Stimulated activated CD8-positive, alpha-beta memory T cell treated with anti-CD3 and anti-CD28 coated beads, Interleukin-2, amount 100 ng/mL, for 48 hours (primary cell): Measurements from ENCODE around the gene SOHLH2.

ENCODE experiments used
- DNase-seq, 2 donors: peaks; one replicate each; pipeline ENCODE4 v3.0.0-alpha.2; 2020; ENCODE audit warnings: low read depth in 2 of 2

SOHLH2 gene

DNA sequence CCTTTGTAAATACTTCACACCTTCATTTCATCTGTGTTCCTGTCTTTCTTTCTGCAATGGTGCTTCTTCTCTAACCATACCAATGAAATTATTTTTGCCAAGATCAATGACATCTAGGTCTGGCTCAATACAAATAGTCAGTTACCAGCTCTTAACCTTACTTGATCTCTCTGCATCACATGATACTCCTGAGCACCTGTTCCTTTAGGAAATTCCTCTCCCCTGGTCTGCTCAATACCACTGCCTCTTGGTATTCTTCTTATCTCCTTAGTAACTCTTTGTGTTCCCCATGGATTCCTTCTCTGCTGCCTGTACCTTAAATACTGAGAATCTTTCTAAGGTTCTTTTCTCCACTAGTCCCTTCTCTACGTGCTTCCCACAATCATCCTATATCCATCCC is 25.9 kb downstream of the SOHLH2 start:
- DNase-seq: no peak

DNA sequence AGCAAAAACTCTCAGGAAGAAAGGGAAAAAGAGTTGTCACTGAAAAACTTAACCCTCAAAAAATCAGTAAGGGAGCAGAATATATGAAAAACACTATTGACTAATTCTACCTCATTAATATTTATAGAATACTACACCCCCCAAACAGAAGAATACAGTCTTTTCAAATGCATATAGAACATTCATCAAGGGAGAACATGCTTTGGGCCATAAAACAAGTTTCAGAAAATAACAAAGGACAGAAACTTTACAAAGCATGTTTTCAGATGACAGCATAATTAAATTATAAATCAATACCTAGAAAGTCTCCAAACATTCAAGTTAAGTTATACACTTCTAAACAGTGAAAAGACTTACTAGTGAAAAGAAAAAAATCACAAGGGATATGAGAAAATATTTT is 30.5 kb downstream of the SOHLH2 start:
- no peak for DNase-seq

DNA sequence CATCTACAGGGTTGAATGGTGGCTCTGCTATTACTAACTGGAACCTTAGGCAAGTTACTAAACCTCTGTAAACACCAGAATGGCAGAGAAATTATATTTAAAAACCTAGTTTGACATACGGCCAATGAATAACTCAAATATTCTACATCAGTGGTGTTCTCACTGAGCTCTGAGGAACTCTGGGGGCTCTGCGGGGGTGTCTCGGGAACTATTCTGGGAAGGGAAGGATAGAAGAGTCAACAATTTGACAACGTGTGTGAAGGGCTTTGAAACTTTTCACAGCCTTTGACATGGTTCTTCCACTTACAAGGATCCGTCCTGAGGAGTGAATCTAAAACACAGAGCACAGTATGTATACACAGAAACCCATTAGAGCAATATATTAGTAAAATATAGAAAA is 38.7 kb downstream of the SOHLH2 start:
- no peak for DNase-seq

DNA sequence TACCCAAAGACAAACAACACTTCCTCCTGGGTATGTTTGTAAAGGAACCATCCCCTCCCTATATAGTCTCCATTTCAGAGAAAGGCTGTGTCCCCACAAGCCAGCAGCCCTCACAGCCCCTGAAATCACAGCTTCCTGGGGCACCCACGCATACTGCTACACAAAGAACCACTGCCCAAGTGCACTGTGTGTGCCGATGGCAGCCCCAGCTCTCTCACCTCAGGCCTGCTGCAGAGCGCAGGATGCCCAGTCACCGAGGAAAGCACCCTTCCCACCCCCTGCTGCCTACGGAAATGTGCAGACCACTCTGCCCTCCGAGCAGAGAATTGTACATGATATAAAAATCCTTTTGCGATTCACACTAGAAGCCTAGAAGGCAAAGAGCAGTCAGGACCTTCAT is 39.4 kb downstream of the SOHLH2 start:
- DNase-seq: no peak

DNA sequence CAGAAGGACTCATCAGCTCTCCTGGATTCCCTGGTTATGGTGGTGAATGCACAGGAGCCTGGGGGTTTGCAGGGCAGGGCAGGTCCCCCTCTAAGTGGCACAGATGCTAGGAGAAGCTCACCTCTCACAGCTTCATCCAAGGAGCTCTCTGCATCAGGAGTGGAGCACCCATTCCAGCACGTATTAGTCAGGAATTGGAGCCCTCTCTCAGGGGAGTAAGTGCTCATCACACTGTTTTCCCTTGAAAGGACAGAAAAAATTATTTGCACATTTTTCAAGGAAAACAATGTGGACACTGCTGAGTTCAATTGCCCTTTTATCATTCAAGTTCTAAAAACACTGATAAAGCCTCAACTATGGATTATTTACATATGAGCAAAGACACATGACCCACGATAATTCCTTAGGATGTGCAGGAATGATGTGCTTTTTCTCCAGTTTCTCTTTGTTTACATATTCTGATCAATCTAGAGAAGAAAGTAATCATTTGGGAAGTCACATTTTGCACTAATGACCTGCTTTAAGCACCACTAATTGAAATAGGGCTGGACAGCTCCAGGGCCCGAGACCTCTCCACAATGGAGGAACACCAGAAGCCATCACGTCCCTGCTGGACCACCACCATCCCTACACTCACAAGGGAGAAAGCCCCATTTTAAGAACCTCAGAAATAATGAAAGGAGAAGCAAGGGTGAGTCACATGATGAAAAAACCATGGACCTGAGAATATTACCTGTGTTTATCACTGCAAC is 40.6 kb downstream of the SOHLH2 start:
- no peak for DNase-seq

DNA sequence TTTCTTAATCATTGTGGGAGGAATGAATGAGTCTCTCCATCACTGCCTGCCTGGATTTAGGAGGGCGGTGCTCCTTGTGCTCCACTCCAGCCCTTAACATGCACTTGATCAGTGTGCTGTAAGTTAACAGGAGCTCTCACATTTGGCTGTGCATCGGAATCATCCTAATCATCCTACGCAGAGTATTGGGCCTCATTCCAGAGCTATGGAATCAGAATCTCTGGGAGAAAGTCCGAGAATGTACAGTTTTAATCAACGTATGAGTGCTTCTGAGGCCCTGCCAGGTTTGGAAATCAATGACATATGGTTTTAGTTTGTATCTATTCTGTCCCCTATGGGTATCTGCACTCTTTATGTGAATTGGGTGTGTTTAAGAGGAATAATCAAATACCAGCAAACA is 48.3 kb downstream of the SOHLH2 start:
- DNase-seq: no peak

DNA sequence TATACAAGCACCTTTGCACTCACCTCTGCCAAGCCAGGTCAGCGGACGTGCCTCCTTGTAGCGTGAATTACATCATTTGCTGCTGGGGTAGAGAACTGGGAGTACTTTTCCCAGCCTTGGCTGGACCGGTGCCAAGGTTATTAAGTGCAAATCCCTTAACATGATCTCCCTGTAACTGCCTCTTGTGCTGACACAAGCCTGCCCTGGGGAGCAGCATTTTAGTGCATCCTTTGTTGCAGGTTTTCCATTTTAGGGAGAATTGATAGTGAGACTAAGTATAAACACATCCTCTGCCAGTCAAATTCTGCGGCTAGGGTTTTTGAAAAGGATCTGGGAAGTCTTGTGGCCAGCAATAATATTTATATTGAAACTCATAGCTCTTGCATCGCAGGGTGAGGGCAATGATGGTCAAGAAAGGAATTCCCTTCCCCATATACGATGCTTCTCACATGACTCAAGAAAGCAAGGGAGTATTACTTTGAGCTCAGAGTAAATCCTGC is 50.5 kb downstream of the SOHLH2 start:
- no peak for DNase-seq

DNA sequence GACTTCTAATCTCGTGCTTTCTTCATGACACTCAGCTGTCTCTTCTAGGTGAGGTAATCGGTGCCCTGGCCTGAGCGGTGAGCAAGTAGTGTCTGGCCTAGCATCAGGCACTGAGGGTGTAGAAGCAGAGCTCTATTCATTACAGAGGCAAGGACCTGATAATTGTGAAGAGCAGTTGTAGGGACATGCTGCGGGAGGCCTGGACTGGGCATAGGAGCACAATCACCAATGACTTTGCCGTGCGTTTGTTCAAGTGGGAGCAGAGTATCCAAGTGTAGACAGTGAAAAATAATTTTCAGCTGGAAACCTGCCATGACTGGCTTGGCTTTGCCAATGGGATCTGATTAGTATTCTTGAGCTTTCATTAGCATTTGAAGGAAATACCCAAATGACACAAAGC is 51.1 kb downstream of the SOHLH2 start:
- DNase-seq: no peak

DNA sequence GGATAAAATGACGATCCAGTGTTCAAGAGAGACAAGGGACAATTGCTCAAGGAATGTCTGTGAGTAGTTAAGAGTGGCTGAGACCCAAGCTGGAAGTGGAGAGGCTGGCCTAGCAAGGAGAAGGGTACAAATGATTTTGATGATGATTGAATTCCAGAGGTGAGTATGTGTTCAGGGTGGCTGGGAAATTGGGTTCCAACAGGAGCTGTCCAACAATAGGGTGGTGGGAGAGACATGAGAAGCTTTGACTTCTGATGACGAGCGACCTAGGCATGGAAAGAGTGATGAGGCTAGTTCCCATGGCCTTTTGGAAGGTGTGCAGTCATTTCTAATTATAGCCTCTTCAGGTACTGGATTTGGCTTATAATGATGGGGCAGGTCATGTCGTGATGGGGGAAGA is 54.1 kb downstream of the SOHLH2 start:
- no peak for DNase-seq

DNA sequence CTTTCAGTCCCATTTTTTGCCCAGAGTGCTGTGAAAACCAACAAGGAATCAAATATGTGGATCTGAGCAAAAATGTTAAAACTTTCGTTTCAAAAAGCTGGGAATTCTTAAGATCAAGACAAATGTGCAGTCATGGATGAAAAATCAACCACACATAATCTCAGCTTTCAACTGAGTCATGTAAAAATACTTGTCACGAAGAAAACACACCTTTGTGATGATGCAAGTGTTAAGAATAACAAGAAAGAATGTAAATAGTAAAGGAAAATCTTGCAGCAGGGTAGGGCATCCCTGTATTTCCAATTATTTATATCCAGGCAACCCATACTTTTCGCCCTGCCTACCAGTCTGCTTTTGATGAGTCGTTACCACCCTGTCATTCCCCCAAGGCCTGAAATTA is 55.7 kb downstream of the SOHLH2 start:
- no peak for DNase-seq

DNA sequence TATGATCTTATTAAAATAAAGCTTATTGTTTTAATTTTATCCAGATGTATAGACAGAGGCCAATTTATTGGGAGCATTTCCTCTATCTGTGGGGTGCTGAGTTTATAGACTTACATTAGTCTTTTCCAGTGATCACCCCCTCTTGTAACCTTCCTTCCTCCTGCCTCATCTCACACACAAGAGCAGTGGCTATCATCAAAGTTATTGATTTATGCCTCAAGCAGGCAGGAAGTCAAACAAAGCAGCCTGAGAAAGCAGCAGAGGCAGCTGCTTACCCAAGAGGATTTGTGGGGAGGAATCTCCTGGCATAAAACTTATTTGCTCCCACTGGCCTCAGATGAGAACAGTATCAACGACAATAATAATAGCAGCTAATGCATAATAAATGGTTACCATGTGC is 56.9 kb downstream of the SOHLH2 start:
- DNase-seq: no peak

DNA sequence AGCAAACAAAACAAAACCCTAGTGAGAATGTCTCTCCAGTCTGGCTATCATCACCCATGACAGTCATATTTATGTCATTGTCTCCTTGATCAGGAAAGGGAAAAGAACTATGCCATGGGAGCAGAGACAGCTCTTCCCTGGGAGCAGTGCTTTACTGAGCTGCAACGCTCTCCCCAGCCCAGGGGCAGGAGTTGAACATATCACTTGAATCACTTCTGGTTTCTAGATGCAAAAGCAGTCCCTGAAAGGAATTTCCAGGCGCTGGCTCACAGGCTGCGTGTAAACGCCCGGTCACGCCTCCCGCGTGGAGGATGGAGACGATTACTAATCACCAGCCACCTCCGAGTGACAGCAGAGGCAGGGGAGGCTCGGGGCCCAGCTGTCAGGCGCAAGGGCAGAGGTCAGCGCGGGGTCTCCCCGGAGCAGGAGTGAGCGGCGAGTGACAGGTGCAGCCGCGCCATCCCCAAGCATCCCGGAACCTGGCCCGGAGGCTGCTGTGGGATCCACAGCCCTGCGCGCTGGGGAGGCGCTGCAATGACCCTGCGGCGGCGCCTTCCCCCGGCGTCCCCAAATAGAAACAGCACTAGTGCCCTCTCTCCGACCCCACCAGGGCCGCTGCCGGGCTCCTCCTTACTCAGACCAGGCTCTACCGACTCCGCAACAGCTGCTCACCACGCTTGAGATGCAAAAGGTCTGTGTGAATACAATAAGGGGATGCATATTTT is 59.6 kb downstream of the SOHLH2 start:
- DNase-seq: no peak

DNA sequence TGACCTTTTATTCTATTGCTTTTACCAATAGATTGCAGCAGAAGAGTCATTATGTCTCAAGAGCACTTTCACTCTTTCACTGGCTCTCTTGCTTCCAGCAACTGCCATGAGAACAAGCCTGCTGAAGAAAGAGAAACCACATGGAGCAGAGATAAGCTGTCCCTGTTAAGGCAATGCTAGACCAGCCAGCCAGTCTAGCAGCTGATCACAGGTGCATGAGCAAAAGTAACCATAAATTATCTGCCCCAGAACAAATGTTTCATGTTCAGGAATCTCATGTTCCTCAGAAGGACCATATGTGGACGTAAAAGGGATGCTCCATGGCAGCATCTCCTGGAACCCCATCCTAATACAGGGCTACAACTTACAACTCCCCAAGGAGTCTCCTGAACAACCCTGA is 62.8 kb downstream of the SOHLH2 start:
- DNase-seq: no peak

DNA sequence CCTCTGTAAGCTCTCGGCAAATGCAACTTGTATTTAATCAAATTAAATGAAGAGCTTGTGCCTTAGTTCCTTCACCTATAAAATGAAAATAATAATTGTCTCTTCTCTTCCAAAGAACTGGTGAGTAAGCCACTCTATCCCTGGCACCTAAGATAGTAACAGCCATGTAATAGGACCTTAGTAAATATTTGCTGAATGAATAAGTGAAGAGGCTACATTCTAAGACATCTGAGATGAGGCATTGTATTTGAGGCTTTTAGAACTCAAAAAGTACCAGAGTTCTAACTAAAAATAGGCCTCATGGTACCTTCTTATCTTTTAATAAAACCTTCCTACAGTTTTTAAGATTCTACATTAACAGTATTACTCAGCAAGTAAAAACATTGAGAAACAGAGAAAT is 65.9 kb downstream of the SOHLH2 start:
- DNase-seq: no peak

DNA sequence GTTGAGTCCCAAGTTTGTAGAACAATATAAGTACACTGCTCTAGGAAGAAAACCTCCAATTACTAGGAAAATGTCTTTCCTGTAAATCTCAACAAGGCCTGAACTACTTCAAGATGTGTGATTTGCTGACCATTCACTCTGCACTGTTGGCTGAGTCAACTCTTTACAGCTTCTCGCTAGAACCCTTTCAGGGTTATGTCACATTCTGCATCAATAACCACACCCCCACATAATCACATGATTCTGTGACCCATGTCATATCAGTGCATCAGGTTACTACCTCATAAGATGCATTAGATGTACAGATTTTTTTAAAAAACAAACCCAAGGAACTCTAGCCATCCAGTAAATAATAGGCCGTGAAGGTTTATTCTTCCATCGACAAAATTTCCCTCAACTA is 67.0 kb downstream of the SOHLH2 start:
- no peak for DNase-seq

DNA sequence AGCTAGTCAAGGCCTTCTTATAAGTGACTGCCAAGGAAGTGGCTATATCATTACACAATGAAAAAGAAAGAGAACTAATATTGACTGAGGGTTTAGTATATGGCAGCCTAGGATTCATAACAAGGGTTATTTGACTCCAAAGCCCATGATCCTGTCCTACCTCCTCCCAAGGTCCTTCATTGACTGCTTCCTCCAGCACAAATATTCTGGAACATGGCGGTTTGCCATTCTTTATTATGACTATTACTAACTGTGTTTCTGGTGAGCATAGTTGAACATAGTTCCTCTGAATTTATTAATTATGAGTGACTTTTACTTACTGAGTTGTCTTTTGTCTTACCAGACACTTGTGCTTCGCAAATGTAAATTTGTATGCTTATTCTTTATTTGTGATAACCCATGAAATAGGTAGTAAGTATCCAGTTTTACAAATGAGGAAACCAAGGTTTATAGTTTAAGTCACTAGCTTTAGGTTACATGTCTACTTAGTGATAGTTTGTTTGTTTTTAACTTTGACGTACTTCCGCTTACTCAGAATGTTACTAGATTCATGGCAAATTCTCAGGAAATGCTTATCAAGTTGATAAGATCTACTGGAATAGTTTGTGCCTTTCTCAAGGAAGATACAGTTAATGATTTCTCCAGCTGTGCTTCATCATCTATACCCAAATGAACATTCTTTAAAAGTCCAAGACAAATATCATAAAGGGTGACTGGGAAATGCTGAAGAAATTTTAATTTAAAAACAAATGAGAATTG is 67.7 kb downstream of the SOHLH2 start:
- no peak for DNase-seq

DNA sequence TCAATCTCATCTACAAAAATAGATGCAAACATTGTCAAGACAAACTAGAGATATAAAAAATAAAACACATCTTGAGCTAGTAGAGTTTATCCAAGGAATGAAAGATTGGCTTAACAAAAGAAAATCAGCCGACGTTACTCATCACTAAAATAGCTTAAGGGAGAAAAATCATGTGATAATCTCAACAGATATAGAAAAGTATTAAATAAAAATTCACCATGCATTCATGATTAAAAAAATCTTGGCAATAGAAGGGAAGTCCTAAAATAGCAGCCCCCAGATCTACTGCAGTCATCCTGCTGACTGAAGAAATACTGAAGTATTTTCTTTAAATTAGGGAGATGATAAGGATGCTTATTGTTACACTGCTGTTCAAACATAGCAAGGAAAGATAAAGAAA is 70.6 kb downstream of the SOHLH2 start:
- no peak for DNase-seq

DNA sequence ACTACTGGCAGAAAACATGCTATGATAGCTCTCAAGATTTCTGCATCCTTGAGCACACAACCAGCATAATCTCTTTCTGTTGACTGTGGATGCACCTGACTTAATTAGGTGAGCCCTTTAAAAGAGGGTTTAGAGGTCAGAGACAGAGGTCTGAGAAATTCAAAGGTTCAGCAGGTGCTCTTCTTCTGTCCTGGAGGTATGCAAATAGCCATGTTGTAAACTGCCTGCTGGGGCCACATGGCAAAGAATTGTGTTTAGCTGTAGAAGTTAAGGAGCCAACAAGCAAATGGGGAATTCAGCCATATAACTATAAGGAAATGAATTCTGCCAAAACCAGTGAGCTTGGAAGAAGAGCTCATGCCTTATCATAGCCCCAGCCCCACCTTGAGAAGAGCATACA is 71.6 kb downstream of the SOHLH2 start:
- DNase-seq: no peak

DNA sequence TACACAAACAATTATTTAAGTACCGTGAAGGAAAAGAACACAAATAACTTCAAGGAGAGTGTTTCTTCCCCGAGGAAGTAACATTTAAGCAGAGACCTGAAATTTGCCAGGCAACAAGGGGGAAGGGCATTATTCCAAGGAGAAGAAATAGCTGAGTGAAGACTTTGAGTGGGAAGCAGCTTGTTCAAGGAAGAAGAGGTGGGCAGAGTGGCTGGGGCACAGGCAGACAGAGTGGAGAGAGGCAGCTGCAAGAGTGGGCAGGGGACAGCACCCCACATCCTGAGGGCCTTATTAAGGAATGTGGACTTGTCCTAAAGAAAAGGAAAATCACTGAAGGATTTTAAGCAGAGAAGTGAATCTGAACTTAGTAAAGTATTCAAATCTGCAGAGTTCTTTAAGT is 78.5 kb downstream of the SOHLH2 start:
- no peak for DNase-seq

DNA sequence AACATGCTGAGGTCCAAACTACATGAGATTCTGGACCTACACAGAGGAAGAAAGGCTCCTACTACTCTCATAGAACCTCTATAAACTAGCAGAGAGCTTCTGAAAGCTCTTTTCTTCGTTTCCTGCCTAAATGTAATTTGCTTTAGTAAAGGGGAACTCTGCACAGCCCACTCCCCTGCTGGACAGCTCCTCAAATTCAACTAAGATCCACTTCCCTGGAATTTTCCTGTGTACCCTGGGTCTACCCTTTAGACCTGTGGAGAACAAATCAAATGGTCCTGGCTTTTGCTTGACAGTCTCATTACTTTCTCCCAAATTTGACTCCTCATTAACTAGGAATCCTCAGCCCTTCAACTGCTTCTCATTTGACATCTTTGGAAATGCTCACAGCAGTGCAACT is 79.7 kb downstream of the SOHLH2 start:
- DNase-seq: no peak

DNA sequence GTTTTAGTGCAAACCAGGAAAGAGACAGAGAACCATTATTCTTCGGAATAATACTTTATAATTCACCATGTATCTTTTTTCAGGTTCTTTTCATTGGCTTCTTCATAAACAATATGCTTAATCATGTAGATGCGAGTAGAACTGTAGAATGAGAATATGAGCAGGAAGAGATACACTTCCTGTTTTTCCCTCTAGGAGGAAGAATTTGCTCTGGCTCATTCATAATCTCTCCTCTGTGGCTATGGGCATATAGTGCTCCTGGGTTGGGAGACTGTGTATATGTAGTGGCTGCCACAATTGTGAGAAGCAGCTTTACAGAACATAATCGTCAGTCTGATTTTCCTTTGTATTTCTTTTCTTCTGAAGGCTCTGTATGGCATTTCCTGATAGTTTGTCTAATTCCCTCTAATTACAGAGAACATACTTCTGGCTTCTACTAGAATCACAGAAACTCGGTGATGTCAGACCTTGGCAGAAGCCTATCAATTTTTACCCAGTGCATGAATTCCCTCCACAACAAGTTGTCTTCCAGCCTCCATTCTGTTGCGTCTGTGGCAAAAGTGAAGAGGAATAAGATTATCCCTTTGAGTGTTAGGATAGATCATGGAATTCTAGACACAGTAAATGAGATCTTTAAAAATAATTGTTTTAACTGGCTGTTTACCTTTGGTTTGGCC is 80.3 kb downstream of the SOHLH2 start:
- DNase-seq: no peak

DNA sequence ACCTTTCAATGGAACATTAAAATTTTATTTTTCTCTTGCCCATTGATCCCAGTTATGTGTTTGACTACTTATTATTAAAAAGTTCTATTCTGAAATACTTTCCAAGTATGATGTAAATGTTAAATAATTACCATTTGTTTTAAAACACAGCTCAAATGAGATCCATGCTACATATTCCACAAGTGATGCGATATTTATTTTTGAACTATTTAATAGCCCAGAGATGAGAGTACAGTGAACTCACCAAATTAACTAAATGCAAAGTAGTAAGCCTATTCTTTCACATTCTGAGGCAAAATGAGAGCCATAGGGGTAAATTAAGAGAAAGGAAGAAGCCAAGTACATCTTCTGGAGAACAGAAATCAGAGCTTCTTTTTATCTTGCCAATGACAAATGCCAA is 82.0 kb downstream of the SOHLH2 start:
- no peak for DNase-seq
